NCI-H2227 (cell line): Measurements from ENCODE around the gene CAMK2G.

Experiments
- DNase-seq: peaks from one replicate; lab custom pipeline; 2025; ENCODE audit not compliant: unreplicated experiment; lab: John Stamatoyannopoulos, UW

Gene CAMK2G

GRCh38 chr10:73884017-73884416, 9.7 kb upstream of the CAMK2G start:
- no peak for DNase-seq

DNA sequence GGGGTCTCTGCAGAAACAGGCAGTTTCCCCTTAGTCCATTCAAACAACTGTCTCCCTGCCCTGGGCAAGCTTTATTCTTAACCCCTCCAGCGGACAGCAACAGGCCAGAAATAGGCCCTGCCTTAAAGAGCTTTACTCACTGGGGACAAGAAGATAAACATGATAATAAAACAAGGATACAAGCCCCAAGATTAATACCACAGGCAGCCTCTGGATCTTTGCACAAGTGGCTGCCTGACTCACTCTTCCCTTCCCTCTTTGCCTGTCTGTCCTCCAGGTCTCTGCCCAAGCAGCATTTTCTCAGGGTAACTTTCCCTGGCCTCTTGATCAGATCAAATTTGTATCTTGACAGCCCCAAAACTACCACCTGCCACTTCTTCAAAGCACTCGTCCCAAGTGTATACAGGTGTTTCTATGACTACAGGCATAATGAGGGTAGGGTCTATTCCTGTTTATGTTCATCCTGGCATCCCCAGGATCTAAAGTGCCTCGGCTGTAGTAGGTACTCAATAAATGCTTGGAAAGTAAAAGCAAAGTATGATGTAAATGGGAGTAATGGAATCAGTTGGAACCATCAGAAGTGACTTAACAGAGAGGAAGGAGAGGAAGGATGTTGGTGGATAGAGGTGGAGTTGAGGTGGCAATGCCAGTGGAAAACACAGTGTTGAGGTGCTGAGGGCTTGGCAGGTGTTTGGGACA, 7.0 kb upstream of the CAMK2G start:
- no peak for DNase-seq

DNA sequence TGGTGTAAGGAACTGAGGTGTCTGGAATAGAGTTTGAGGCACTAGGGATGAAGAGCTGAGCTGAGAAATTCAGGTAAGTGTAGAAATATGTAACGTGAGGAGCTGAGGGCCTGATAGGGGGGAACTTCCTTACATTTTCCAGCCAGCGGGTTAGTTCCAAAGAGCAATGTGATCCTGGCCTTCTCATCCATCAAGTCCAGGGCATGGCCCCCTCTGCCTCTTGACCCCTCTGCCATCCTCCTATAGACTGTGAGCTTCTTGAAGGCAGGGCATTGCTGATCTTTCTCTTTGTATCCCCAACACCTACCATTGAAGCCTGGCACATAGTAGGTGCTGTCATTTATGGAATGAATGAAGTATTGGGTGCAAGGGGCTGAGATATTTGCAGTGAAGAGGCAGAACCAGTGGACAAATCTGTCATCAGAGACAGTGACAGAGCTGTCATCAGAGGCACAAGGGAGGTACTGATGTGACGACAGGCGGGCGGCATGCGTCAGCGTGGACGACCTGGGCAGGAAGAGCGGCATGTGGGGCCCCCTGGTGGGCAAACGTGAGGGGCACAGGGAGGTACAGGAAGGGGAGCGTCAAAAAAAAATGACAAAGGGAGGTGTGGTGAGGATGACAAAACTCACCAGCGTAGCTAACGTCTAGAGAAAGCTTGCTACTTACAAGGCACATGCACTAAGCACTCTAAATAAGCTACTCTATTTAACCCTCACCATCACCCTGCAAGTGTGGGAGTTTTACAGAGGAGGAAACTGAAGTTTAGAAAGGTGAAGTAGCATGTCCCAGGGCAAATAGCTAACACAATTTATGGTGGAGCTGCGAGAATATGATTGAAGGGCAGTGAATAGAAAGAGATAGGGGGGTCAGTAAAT, 5.2 kb upstream of the CAMK2G start:
- DNase-seq: peak; percentile 81

DNA sequence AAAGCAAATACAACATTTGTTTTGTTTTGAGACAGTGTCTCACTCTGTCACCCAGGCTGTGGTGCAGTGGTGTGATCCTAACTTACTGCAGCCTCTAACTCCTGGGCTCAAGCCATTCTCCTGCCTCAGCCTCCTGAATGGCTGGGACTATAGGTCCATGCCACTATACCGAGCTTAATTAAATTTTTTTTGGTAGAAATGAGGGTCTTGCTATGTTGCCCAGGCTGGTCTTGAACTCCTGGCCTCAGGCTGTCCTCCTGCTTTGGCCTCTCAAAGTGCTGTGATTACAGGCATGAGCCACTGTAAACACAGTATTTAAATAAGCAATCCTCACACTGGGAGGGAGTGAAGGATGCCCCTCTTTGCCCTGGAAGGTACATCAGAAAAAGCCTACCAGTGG, 4.0 kb upstream of the CAMK2G start:
- DNase-seq: no peak

DNA sequence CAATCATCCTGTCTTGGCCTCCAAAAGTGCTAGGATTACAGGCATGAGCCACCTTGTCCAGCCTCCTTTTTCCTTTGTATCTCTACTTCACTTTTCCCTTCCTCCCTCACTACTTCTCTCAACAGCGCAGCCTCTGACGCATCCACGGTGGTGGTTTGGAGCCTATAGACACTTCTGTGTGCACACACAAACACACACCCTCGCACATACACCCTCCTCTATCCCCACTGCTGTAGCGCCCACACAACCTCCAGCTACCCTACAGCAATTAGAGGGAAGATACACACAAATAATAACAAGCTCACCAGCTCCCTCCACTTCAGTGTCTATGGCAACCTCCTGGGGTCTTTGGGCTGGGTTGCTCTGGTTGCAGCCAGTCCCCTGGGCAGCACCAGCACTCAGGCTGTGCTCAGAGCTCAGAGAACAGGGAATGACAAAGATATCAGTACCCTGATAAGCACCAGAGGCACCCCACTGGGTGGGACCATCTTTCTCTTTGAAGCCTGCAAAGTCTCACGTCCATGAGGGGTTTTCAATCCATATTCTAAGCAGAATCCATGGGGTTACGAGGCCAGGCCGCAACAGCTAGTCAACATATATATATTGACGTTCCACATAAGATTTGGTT, 3.3 kb upstream of the CAMK2G start:
- no peak for DNase-seq

DNA sequence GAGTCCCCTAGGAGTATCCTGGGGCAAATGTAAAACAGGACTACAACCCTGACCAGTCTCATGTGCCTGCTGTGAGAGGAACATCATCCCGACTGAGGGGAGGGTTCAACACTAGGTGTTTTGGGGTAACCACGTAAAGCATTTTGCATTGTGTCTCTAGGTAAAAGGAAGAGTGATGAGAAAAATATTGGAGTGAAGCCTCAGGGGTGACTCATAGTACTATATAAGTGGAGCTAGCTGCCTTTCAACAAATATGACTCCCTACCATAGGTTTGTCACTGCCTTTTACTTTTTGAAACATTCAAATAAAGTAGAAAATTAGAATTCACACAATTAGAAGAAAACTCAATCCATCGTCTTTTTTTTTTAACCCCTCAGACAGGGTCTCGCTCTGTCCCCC, 2.6 kb upstream of the CAMK2G start:
- no peak for DNase-seq

DNA sequence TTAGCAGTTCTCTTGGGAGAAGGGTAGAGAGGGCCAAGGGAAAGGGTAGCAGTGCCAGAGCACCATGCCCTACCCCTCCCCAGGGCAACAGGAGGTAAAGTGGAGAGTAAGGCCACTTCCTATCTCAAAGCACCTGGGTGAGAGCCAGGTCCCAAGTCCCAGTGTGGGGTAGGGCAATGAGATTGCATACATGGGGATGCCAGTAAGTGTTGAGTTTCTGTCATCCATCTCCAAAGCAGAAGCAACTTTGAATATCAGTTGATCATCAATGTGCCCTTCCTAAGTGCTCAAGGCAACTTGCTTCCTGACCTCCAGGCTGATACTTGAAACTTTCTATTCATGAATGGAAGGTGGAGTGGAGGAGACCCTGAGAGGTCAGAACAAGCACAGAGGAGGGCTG, 2.2 kb upstream of the CAMK2G start:
- DNase-seq: no peak

DNA sequence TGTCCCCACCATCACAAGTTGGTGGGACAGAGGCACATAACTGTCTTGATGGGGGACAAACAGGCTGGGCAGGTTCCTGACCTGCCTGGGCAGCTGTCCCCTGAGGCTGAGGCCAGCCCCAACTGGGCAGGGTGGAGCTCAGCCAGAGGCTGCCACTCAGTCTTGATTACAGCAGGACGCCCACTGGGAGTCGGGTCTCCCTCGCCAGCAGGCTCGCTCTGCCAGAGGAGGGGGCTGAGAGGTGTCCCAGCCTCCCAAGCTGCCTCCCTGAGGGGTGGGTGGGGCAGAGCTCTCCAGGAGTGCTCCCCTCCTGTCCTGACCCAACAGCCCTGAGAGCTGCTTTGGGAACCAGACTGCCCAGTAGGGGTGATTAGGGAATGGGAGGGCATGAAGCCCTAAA, 1.8 kb upstream of the CAMK2G start:
- DNase-seq: no peak

DNA sequence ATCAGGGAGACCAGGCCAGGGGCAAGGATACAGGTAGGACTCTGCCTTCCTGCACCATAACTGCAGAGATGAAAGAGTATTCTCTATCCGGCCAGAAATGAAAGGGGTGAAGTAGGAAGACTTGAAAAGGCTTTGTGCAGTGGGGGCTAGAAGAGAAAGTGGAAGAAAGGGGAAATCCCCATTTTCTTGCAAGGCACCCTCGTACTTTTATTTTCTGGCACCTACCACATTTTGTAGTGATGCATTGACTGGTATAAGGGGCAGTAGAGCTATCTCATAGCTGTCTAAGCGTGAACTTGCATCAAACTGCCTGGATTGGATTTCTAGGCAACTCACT, 752 bp upstream of the CAMK2G start:
- DNase-seq: no peak

DNA sequence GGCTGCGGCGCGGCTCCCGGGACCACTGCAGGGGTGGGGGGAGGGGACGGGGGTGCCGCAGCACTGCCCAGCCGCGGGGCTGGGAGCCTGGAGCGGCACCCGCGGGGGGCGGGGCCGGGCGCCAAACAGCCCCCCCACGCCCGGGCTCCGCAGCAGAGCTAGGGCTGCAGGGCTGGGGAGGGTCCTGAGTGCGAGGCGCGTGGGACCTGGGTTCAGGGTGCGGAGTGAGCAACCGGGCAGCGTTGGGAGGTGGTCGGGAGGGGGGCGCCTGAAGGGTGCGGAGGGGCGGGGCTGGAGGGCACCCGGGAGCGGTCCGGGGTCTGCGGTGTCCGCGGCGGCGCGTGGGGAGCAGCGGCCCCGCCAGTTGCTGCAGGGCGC, 528 bp downstream of the CAMK2G start:
- DNase-seq: peak; percentile 26

GRCh38 chr10:73873142-73873837, 1.1 kb downstream of the CAMK2G start:
- DNase-seq: peak; percentile 26

DNA sequence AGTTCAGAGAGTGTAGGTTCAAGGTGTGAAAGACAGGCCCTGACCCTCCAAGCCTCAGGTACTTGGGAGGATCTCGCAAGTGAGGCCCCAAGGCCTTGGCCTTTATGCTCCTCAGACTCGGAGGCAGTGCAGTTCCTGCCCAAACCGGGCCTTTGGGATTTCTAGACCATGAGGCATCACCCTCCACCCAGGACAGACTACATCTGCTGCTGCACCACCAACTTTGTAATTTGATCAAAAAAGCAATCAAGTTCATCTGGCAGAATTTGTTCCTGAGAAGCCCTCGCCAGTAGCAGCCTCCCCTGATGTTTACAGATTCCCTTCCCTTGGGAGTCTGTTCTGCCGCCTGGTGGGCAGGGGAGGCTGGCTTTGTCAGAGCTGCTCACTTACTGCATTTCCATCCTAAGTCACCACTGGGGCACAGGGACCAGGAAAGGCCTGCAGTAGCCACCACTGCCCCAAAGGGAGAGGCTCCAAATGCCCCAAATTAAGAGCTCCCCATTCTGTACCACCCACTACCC, 2.1 kb downstream of the CAMK2G start:
- no peak for DNase-seq

DNA sequence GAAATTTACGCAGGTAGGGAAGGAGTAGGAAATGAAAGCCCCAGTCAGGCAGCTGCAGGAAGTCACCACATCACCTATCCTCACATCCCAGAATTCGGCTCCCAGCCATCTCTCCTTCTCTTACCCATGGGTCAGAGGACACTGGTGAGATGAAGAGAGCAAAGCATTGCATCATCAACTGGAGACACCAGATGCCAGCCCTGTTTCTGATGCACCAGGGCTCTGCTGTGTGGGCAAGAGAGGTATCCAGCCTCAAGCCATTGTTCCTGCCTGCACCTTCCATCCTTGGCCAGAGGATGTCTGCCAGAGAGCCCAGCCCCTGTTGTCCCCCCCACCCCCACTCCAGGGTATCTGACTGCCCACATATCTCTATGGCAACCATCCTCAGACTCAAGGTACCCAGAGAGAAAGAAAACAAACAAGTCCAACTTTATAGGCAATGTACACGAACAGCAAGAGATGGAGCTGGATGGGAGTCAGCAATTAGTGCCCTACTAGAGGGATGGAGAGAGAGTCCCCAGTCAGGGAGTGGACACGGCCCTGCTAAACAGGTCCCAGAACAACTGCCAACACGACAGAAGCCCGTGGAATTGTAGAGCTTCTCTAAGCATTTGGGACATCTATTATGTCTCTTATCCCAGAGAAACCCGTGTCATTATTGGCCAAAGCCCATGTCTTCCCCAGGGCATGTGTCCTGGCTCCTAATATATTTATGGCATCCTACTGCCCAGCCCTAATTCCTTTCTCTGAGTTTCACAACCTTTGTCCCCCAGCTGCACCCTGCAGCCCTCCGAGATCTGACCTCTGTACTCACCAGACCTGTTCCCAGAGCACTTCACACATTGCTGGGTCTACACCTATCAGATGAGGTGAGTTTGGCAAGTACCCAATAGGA, 2.8 kb downstream of the CAMK2G start:
- DNase-seq: no peak

- no peak for DNase-seq
These were observed 5.6 kb downstream of the CAMK2G start for GRCh38 chr10:73868655-73869195.

- no peak for DNase-seq
These were observed 6.3 kb downstream of the CAMK2G start for GRCh38 chr10:73867871-73868631.

DNA sequence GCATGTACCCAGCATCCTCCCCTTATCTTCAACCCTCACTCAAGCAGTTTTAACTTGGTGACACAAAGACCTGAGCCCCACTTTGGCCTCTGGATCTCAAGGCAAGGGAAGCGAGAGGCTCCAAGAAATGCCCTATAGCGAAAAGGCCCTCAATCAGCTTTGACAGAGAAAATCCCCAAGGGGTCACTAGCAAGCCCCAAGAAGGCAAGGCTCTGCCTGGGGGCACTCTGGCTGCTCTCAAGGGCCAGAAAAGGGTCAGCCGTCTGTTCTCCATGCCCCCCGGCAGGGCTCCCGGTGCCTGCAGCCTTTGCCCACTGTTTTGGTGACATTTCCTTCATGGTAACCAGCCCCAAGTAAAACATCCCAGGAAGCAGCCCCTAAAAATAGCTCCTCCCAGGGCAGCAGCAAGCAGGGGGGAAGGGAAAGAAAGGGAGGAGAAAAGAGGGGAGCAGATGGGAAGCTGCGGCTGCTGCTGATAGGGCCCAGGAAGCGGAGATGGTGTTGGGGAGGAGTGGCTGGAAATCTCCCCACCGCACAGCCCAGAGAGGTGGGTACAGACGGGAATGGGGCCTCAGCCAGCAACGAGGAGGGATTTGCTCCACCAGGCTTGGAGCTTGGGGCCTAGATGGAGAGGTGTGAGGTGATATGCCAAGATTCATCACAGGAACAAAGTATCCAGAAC, 7.1 kb downstream of the CAMK2G start:
- no peak for DNase-seq

- DNase-seq: no peak
These were observed 7.7 kb downstream of the CAMK2G start for GRCh38 chr10:73866621-73867020.

- DNase-seq: no peak
These were observed 8.6 kb downstream of the CAMK2G start for GRCh38 chr10:73865459-73866442.
